GM13976 (cell line): Measurements from ENCODE around the gene PPP1R8.
"Not testable (repeated sequence)": the region's sequence is repeated elsewhere in the genome, so short reads cannot be mapped to it uniquely, and the experiment has no call there.

ENCODE experiments used
- DNase-seq: peaks from one replicate; pipeline ENCODE4 v3.0.0; 2012; ENCODE audit warnings: low spot score
- CTCF ChIP-seq: IDR thresholded peaks from 2 replicates; pipeline ENCODE4 v1.5.1; 2012; ENCODE audit warnings: borderline replicate concordance, mild to moderate bottlenecking; ENCODE audit not compliant: insufficient read depth; ENCODE audit errors: extremely low read depth, missing control alignments, control extremely low read depth
- in situ Hi-C: fragments of 300-500 bp; cut with MboI; formaldehyde crosslinking; loops from one replicate; pipeline ENCODE4 v1.12.0; 2022; ENCODE audit warnings: low sequenced_read_pairs, mixed read lengths, inconsistent platforms; ENCODE audit not compliant: unreplicated experiment

PPP1R8 gene

GRCh38 chr1:27856561-27857343 is 26.2 kb downstream of the PPP1R8 start:
- in situ Hi-C loops: loop anchor here (10.0 kb wide), 1 partner anchor 128 kb away; no protein-coding TSS in a partner anchor
- no peak for TF ChIP-seq CTCF
- no peak for DNase-seq

- not testable (repeated sequence) for DNase-seq
- in situ Hi-C loops: loop anchor here (10.0 kb wide), 1 partner anchor 127 kb away; no protein-coding TSS in a partner anchor
Observed at GRCh38 chr1:27857552-27857951, 27.0 kb downstream of the PPP1R8 start.

GRCh38 chr1:27858072-27858948 is 27.7 kb downstream of the PPP1R8 start:
- TF ChIP-seq CTCF: peak; percentile 91
- in situ Hi-C loops: loop anchor here (10.0 kb wide), 1 partner anchor 126 kb away; no protein-coding TSS in a partner anchor
- DNase-seq: peak; percentile 85

- no peak for DNase-seq
- no peak for TF ChIP-seq CTCF
- in situ Hi-C loops: loop anchor here (10.0 kb wide), 1 partner anchor 126 kb away; no protein-coding TSS in a partner anchor
Observed at GRCh38 chr1:27858949-27859576, 28.5 kb downstream of the PPP1R8 start.

GRCh38 chr1:27861436-27861835 is 30.9 kb downstream of the PPP1R8 start:
- DNase-seq: no peak
- in situ Hi-C loops: no loop called here
- TF ChIP-seq CTCF: no peak

- TF ChIP-seq CTCF: no peak
- DNase-seq: no peak
- in situ Hi-C loops: no loop called here
Observed at GRCh38 chr1:27862004-27862403, 31.4 kb downstream of the PPP1R8 start.
